NB4 (cell line): ENCODE data around the gene SLC25A21.

Experiments
- POLR2A ChIP-seq: IDR thresholded peaks from 2 replicates; pipeline ENCODE4 v1.6.1; 2011; ENCODE audit warnings: mild to moderate bottlenecking; ENCODE audit not compliant: insufficient read length; ENCODE audit errors: extremely low read depth
- TF ChIP-seq, protein P1 (sequence below): IDR thresholded peaks from one replicate; pipeline ENCODE4 v1.5.1; 2012; ENCODE audit warnings: low read depth, low read length
- TF ChIP-seq, protein P2 (sequence below): IDR thresholded peaks from 2 replicates; pipeline ENCODE4 v1.6.1; 2011; ENCODE audit warnings: low read depth, low read length

DNA sequence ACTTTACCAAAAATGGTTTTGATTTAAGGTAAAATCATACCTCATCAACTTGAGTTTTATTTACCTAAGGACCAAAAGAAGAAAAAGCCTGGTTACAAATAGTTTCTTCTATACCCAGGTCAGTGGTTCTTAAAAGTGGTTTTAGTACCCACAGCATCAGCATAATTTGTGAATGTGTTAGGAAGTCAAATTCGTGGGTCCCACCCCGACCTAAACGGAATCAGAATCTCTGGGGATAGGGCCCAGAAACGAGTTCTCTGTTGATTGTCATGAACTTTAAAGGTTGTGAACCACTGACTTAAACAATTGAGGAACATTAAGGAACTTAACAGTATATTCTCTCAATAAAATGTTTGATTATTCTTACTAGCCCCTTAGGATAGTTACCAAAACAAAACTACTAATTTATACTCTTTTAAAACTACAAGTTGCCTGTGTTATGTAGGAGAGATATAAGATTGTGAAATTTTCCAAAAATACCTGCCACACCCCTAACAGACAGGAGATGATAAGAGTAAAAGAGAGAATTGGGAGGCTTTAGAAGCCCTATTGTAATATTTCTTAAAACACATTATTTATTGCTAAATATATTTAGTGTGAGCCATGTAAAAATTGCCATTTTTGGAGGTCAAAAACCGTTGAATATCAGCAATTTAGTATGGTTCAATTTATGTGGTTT is 669 bp upstream of the SLC25A21 start:
- TF ChIP-seq POLR2A = no peak
- TF ChIP-seq, protein P1, sequence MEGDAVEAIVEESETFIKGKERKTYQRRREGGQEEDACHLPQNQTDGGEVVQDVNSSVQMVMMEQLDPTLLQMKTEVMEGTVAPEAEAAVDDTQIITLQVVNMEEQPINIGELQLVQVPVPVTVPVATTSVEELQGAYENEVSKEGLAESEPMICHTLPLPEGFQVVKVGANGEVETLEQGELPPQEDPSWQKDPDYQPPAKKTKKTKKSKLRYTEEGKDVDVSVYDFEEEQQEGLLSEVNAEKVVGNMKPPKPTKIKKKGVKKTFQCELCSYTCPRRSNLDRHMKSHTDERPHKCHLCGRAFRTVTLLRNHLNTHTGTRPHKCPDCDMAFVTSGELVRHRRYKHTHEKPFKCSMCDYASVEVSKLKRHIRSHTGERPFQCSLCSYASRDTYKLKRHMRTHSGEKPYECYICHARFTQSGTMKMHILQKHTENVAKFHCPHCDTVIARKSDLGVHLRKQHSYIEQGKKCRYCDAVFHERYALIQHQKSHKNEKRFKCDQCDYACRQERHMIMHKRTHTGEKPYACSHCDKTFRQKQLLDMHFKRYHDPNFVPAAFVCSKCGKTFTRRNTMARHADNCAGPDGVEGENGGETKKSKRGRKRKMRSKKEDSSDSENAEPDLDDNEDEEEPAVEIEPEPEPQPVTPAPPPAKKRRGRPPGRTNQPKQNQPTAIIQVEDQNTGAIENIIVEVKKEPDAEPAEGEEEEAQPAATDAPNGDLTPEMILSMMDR = no peak
- TF ChIP-seq, protein P2, sequence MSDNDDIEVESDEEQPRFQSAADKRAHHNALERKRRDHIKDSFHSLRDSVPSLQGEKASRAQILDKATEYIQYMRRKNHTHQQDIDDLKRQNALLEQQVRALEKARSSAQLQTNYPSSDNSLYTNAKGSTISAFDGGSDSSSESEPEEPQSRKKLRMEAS = no peak
